Activated CD4-positive, alpha-beta T cell treated with anti-CD3 and anti-CD28 coated beads, Interleukin-2, amount 50 U/mL, for 1 hour (primary cell): ENCODE measurements around the gene TRAPPC2.
A peak's percentile ranks its signal among the peaks of the same experiment; 100 is the strongest.
"Not testable (repeated sequence)": the region's sequence is repeated elsewhere in the genome, so short reads cannot be mapped to it uniquely, and the experiment has no call there.

Source experiments
- DNase-seq: peaks from one replicate; pipeline ENCODE4 v3.0.0-alpha.2; 2020

The TRAPPC2 gene

GRCh38 chrX:13742397-13743176 is 8.2 kb upstream of the TRAPPC2 start:
- peak; percentile 20 for DNase-seq

- no peak for DNase-seq
Observed at GRCh38 chrX:13741695-13742094, 7.3 kb upstream of the TRAPPC2 start.

- no peak for DNase-seq
Observed at GRCh38 chrX:13733506-13733905, 914 bp downstream of the TRAPPC2 start.

GRCh38 chrX:13732246-13733067 is 2.0 kb downstream of the TRAPPC2 start:
- no peak for DNase-seq

- not testable (repeated sequence) for DNase-seq
Observed at GRCh38 chrX:13730523-13730922, 3.9 kb downstream of the TRAPPC2 start.

- not testable (repeated sequence) for DNase-seq
Observed at GRCh38 chrX:13726583-13726982, 7.8 kb downstream of the TRAPPC2 start.

- DNase-seq, result peak; percentile 48
Observed at GRCh38 chrX:13724878-13725277, 9.5 kb downstream of the TRAPPC2 start.

GRCh38 chrX:13721819-13722519 is 12.5 kb downstream of the TRAPPC2 start:
- DNase-seq, result no peak

- DNase-seq, result no peak
Observed at GRCh38 chrX:13721371-13721770, 13.0 kb downstream of the TRAPPC2 start.

GRCh38 chrX:13719192-13719856 is 15.1 kb downstream of the TRAPPC2 start:
- DNase-seq, result no peak

- no peak for DNase-seq
Observed at GRCh38 chrX:13717700-13718472, 16.5 kb downstream of the TRAPPC2 start.

GRCh38 chrX:13716905-13717304 is 17.5 kb downstream of the TRAPPC2 start:
- peak; percentile 40 for DNase-seq

- DNase-seq, result no peak
Observed at GRCh38 chrX:13716455-13716854, 18.0 kb downstream of the TRAPPC2 start.

- no peak for DNase-seq
Observed at GRCh38 chrX:13711141-13711540, 23.3 kb downstream of the TRAPPC2 start.

GRCh38 chrX:13703589-13703988 is 30.8 kb downstream of the TRAPPC2 start:
- DNase-seq, result no peak

- DNase-seq, result no peak
Observed at GRCh38 chrX:13703135-13703534, 31.3 kb downstream of the TRAPPC2 start.

GRCh38 chrX:13702111-13702789 is 32.2 kb downstream of the TRAPPC2 start:
- no peak for DNase-seq

- DNase-seq, result no peak
Observed at GRCh38 chrX:13700380-13700779, 34.0 kb downstream of the TRAPPC2 start.

- no peak for DNase-seq
Observed at GRCh38 chrX:13699183-13699826, 35.1 kb downstream of the TRAPPC2 start.

GRCh38 chrX:13698432-13698831 is 36.0 kb downstream of the TRAPPC2 start:
- DNase-seq, result no peak

GRCh38 chrX:13697976-13698375 is 36.4 kb downstream of the TRAPPC2 start:
- no peak for DNase-seq
